IMR-90 (cell line): ENCODE data around the gene CNPY2. TPM values are rescaled to one million over a fixed set of nuclear protein-coding genes. Genes with fewer than 3 reads are reported as not detected.

Experiments used
- ATAC-seq: fragments of 200-7000 bp; cut with Tn5 transposase; 2 replicates; pipeline ENCODE4 v1.9.1; 2020; ENCODE audit warnings: low read depth, mild to moderate bottlenecking, moderate library complexity
- BruUV-seq: library from RNA; stranded (reverse); fragments of 400-500 nt; replicated peaks from 2 replicates; lab custom pipeline; 2021; lab: Mats Ljungman, UMichigan
- CTCF ChIA-PET: fragments of 300-600 bp; formaldehyde crosslinking; extraction: SDS; loops from one replicate; lab custom pipeline; 2021; ENCODE audit warnings: antibody characterized with exemption; lab: Yijun Ruan, JAX
- POLR2A ChIA-PET: fragments of 300-600 bp; sonication (Branson Sonifier 250); formaldehyde crosslinking; loops from one replicate; lab custom pipeline; 2022; ENCODE audit warnings: antibody characterized with exemption; ENCODE audit not compliant: unreplicated experiment; lab: Charles Lee
- DNase-seq: peaks from one replicate; pipeline ENCODE4 v3.0.0; 2013
- H2AFZ ChIP-seq: replicated peaks from 2 replicates; pipeline ENCODE3; 2013; ENCODE audit warnings: low read length, mild to moderate bottlenecking; ENCODE audit not compliant: poor library complexity
- H2AK5ac ChIP-seq: 2 replicates; pipeline ENCODE4 v1.6.1; 2013; ENCODE audit warnings: low read depth, low read length, inconsistent platforms
- H2AK9ac ChIP-seq: replicated peaks from 2 replicates; pipeline ENCODE3; 2013; ENCODE audit warnings: mild to moderate bottlenecking, low read depth, low read length, moderate library complexity; ENCODE audit not compliant: poor library complexity
- H2BK120ac ChIP-seq: 2 replicates; pipeline ENCODE4 v1.6.1; 2013; ENCODE audit warnings: low read depth, low read length, inconsistent platforms
- H2BK15ac ChIP-seq: 3 replicates; pipeline ENCODE4 v1.6.1; 2013; ENCODE audit warnings: low read depth, low read length, inconsistent platforms
- H2BK20ac ChIP-seq: 2 replicates; pipeline ENCODE4 v1.6.1; 2013; ENCODE audit warnings: low read depth, mild to moderate bottlenecking, inconsistent platforms, low read length, moderate library complexity
- H2BK5ac ChIP-seq: 2 replicates; pipeline ENCODE4 v1.6.1; 2013; ENCODE audit warnings: mild to moderate bottlenecking, low read depth, low read length, inconsistent platforms; ENCODE audit not compliant: poor library complexity, severe bottlenecking
- H3K14ac ChIP-seq: replicated peaks from 2 replicates; pipeline ENCODE4 v1.6.1; 2013; ENCODE audit warnings: low read depth, low read length, inconsistent platforms
- H3K18ac ChIP-seq: 2 replicates; pipeline ENCODE4 v1.6.1; 2013; ENCODE audit warnings: low read depth, low read length, control low read depth
- H3K23ac ChIP-seq: 2 replicates; pipeline ENCODE4 v1.6.1; 2013; ENCODE audit warnings: low read depth, low read length, inconsistent platforms
- H3K27ac ChIP-seq: 2 replicates; pipeline ENCODE4 v1.5.1; 2013; ENCODE audit warnings: mild to moderate bottlenecking, control low read depth, low read length; ENCODE audit not compliant: insufficient read depth
- H3K27me3 ChIP-seq: 2 replicates; pipeline ENCODE4 v1.6.1; 2013; ENCODE audit warnings: low read length; ENCODE audit not compliant: control insufficient read depth, insufficient read depth
- H3K36me3 ChIP-seq: 2 replicates; pipeline ENCODE4 v1.6.1; 2013; ENCODE audit warnings: low read length, mixed read lengths; ENCODE audit not compliant: control insufficient read depth, insufficient read depth
- H3K4ac ChIP-seq: 2 replicates; pipeline ENCODE4 v1.6.1; 2013; ENCODE audit warnings: low read depth, low read length, inconsistent platforms
- H3K4me1 ChIP-seq: 2 replicates; pipeline ENCODE4 v1.6.1; 2013; ENCODE audit warnings: low read length, mixed read lengths; ENCODE audit not compliant: control insufficient read depth, insufficient read depth
- H3K4me2 ChIP-seq: 2 replicates; pipeline ENCODE4 v1.6.1; 2013; ENCODE audit warnings: low read depth, mild to moderate bottlenecking, control low read depth, low read length, moderate library complexity
- H3K4me3 ChIP-seq: 2 replicates; pipeline ENCODE4 v1.5.1; 2013; ENCODE audit warnings: low read depth, mild to moderate bottlenecking, control low read depth, low read length, moderate library complexity; ENCODE audit not compliant: insufficient read depth
- H3K56ac ChIP-seq: 2 replicates; pipeline ENCODE4 v1.6.1; 2013; ENCODE audit warnings: low read length, inconsistent platforms; ENCODE audit not compliant: insufficient read depth; ENCODE audit errors: extremely low read depth
- H3K79me1 ChIP-seq, 2 experiments: 2 replicates each; pipeline ENCODE4 v1.6.1; 2013; ENCODE audit warnings: low read length in 2 of 2, inconsistent platforms in 1 of 2, low read depth in 1 of 2
- H3K9ac ChIP-seq: 2 replicates; pipeline ENCODE4 v1.6.1; 2013; ENCODE audit warnings: low read depth, low read length, control low read depth
- H3K9me1 ChIP-seq: 2 replicates; pipeline ENCODE4 v1.6.1; 2013; ENCODE audit warnings: low read length, inconsistent platforms; ENCODE audit not compliant: insufficient read depth
- H3K9me3 ChIP-seq: 2 replicates; pipeline ENCODE4 v1.6.1; 2013; ENCODE audit warnings: low read length; ENCODE audit not compliant: control insufficient read depth, insufficient read depth
- H4K20me1 ChIP-seq: 2 replicates; pipeline ENCODE4 v1.6.1; 2013; ENCODE audit warnings: low read length, inconsistent platforms; ENCODE audit not compliant: insufficient read depth
- H4K5ac ChIP-seq: 2 replicates; pipeline ENCODE4 v1.6.1; 2013; ENCODE audit warnings: mild to moderate bottlenecking, low read depth, low read length, control low read depth
- H4K8ac ChIP-seq, 2 experiments: 2 replicates each; pipeline ENCODE4 v1.6.1; 2013; ENCODE audit warnings: low read depth in 2 of 2, low read length in 2 of 2, control low read depth in 1 of 2, inconsistent platforms in 1 of 2
- H4K91ac ChIP-seq: 2 replicates; pipeline ENCODE4 v1.6.1; 2013; ENCODE audit warnings: low read depth, low read length, inconsistent platforms; ENCODE audit not compliant: insufficient read depth
- BHLHE40 ChIP-seq: fragments of 150-350 bp; IDR thresholded peaks from 2 replicates; pipeline ENCODE4 v1.6.1; 2016; ENCODE audit warnings: mild to moderate bottlenecking, low read depth, low read length
- MXI1 ChIP-seq: IDR thresholded peaks from 2 replicates; pipeline ENCODE4 v1.6.1; 2012; ENCODE audit warnings: low read depth, mild to moderate bottlenecking, low read length, moderate library complexity, borderline replicate concordance
- POLR2A ChIP-seq: IDR thresholded peaks from 2 replicates; pipeline ENCODE4 v1.6.1; 2012; ENCODE audit warnings: mild to moderate bottlenecking, low read depth, low read length
- SMC3 ChIP-seq: fragments of 150-350 bp; IDR thresholded peaks from 2 replicates; pipeline ENCODE4 v1.6.1; 2016; ENCODE audit warnings: low read depth, mild to moderate bottlenecking, antibody characterized with exemption, low read length, moderate library complexity
- WGBS, 2 experiments: methylation state at CpG; one replicate each; pipeline versions ENCODE4 v1.1.5 to v1.1.7; 2013; ENCODE audit warnings: missing lambda C conversion rate in 2 of 2; ENCODE audit not compliant: insufficient read length in 1 of 2; ENCODE audit errors: extremely low coverage in 2 of 2; 5-methylcytosine and 5-hydroxymethylcytosine counted together
- dilution Hi-C: fragments of 300-500 bp; cut with HindIII; formaldehyde crosslinking; loops from one replicate; pipeline ENCODE4 v1.14.3; 2018; ENCODE audit warnings: low sequenced_read_pairs; ENCODE audit not compliant: unreplicated experiment
- in situ Hi-C: fragments of 300-500 bp; cut with MboI; formaldehyde crosslinking; loops from 3 replicates; pipeline ENCODE4 v1.14.3; 2019; ENCODE audit warnings: low sequenced_read_pairs, inconsistent platforms, mixed read lengths
- intact Hi-C: fragments of 100-400 bp; cut with micrococcal nuclease; formaldehyde crosslinking; loops from 2 replicates; pipeline ENCODE4 v1.10.0; 2022
- polyA plus RNA-seq, 3 experiments: library from polyadenylated mRNA; depleted of rRNA; stranded (reverse); fragments of >200 nt; gene quantifications; 2 replicates each; pipeline ENCODE4 v1.2.3, GENCODE V29; 2012; ENCODE audit warnings: low replicate concordance in 1 of 3
- total RNA-seq: library from RNA; depleted of rRNA; stranded (reverse); fragments of >200 nt; gene quantifications from 2 replicates; pipeline ENCODE4 v1.2.3, GENCODE V29; 2012
- TF ChIP-seq, protein P1 (sequence below): fragments of 150-350 bp; IDR thresholded peaks from 2 replicates; pipeline ENCODE4 v1.6.1; 2017; ENCODE audit warnings: mild to moderate bottlenecking, antibody characterized with exemption, low read length, low read depth

Gene CNPY2
- total and polyA plus RNA-seq, 2 of the 4 experiments (the other 2 are of a cell fraction), result 65.2 to 175 TPM

DNA sequence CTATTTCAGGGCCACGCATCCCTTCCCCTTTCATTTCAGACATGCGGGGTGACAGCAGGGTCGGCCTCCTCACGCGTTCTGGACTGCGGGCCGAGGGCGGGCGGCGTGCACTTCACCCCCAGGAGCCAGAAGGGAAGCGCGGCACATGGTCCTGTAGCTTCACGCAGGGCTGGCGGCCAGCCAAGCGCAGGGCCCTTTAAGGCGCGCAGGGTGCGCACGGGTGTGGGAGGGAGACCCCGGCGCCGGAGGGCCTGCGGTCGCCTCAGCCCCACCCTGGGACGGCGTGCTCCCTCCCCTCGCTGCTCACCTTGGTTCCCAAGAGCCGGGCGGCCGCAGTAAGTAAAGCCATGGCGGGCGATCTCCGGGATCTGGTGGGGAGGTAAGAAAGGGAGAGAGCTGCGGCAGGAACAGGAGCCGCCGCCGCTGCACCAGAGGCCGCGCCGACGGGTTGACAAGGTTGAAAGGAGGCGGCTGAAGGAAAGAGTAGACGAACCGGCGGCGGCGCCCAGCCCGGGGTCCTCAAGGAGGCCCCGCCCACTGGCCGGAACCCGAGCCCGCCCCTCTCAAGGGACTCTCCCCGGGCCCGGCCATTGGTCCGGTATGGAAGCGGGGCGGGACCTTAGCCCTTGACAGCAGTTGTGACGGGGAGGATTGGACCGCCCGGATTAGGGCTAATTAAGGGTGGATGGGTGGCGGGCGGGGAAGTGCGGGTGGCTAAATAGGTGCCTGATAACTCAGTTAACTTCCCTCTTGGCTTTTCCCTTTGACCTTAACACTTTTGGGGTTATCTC, 15.7 kb downstream of the CNPY2 start, which contains the start of gene CS:
TSS of gene CS (minus strand) at position 478 of the 791 bp plus-strand sequence. CDS start at position 349, 129 bp downstream.
- ChIA-PET CTCF (no interaction called here), POLR2A (no interaction called here)
- peaks cover 6% of the 10 kb centered on the region for H3K36me3 ChIP-seq
- peak within 1 kb of the TSS; percentile 36; the same call in 1 of the 2 replicates for H3K18ac ChIP-seq
- peak within 1 kb of the TSS; percentile 68 for H2BK5ac ChIP-seq
- WGBS, 2 experiments, result 0% methylated on average over 26 of the region's 63 CpGs; no CpG with 5 or more reads in 1 of the 2 experiments
- BruUV-seq, result no TSS peak
- H2BK20ac ChIP-seq, result no peak within 1 kb of the TSS
- H2AK9ac ChIP-seq, result peak within 1 kb of the TSS; percentile 95
- H3K9ac ChIP-seq, result peak within 1 kb of the TSS; percentile 91
- peak within 1 kb of the TSS; percentile 85 for H3K4me3 ChIP-seq
- ATAC-seq (peak; percentile 99), DNase-seq (peak; percentile 95)
- dilution Hi-C loops (no loop called here), in situ Hi-C loops (no loop called here), intact Hi-C loops (no loop called here)
- peaks cover 9% of the 10 kb centered on the region; the same call in 1 of the 2 replicates for H3K4me1 ChIP-seq
- peak within 1 kb of the TSS; percentile 38 for H2BK120ac ChIP-seq
- peak within 1 kb of the TSS; percentile 86 for H3K4me2 ChIP-seq
- H3K56ac ChIP-seq, result peak within 1 kb of the TSS; percentile 84
- peaks cover 17 to 60% of the 10 kb centered on the region in 2 experiments for H3K79me1 ChIP-seq
- peak within 1 kb of the TSS; percentile 82 for H3K23ac ChIP-seq
- H2BK15ac ChIP-seq, result peak within 1 kb of the TSS; percentile 39; the same call in 1 of the 3 replicates
- peak within 1 kb of the TSS; percentile 85 for H3K27ac ChIP-seq
- peaks cover 11% of the 10 kb centered on the region for H3K9me1 ChIP-seq
- no peaks in the 10 kb centered on the region for H3K27me3 ChIP-seq
- peak within 1 kb of the TSS; percentile 95 to 98 for H4K8ac ChIP-seq
- peak within 1 kb of the TSS; percentile 80 for H4K5ac ChIP-seq
- peak within 1 kb of the TSS; percentile 85 for H3K14ac ChIP-seq
- peak; percentile 55 for TF ChIP-seq BHLHE40
- TF ChIP-seq MXI1, result peak; percentile 94
- TF ChIP-seq, protein P1, sequence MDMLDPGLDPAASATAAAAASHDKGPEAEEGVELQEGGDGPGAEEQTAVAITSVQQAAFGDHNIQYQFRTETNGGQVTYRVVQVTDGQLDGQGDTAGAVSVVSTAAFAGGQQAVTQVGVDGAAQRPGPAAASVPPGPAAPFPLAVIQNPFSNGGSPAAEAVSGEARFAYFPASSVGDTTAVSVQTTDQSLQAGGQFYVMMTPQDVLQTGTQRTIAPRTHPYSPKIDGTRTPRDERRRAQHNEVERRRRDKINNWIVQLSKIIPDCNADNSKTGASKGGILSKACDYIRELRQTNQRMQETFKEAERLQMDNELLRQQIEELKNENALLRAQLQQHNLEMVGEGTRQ, result no peak
- TF ChIP-seq POLR2A, result peak; percentile 47
- TF ChIP-seq SMC3, result no peak
- H4K91ac ChIP-seq, result peak within 1 kb of the TSS; percentile 89
- H4K20me1 ChIP-seq, result peaks cover 11% of the 10 kb centered on the region; the same call in 1 of the 2 replicates
- H3K9me3 ChIP-seq, result no peaks in the 10 kb centered on the region
- H3K4ac ChIP-seq, result peak within 1 kb of the TSS; percentile 92
- H2AK5ac ChIP-seq, result peak within 1 kb of the TSS; percentile 72
- peak within 1 kb of the TSS; percentile 88 for H2AFZ ChIP-seq
